DMS 273 treated with DMSO at 0.1 percent for 48 hours (cell line): ENCODE data around the gene ZNF618.

Source experiments
- DNase-seq: peaks from one replicate; lab custom pipeline; 2025; lab: John Stamatoyannopoulos, UW

The ZNF618 gene

DNA sequence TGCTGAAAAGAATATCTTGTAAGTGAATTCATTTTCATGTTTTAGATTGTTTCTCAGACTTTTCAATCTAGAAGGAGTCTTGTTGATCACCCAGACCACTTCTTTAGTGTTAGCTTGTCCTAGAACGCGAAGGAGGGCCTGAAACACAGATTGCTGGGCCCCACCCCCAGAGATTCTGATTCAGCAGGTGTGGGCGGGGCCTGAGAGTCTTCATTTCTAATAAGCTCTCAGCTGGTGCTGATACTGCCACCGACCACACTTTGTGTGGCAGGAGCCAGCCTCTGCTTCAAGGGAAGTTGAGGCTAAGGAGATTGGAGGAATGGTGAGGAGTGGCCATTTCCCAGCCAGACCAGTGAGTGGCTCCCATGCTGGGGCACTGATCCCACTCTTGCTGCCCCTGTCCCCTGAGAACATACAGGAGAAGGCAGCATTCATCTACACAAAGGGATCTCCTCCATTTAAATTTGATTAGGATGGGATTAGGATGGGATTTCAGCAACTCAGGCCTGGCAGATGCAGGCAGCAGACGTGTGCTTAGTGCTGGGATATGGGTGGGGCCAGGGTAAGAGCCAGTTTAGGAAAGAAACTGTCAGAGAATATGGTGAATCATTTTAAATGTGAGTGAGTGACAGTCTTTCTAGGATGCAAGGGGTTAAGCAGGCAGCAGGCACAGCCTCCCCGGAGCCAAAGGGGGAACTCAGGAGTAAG is 35.9 kb downstream of the ZNF618 start:
- peak; percentile 50 for DNase-seq

DNA sequence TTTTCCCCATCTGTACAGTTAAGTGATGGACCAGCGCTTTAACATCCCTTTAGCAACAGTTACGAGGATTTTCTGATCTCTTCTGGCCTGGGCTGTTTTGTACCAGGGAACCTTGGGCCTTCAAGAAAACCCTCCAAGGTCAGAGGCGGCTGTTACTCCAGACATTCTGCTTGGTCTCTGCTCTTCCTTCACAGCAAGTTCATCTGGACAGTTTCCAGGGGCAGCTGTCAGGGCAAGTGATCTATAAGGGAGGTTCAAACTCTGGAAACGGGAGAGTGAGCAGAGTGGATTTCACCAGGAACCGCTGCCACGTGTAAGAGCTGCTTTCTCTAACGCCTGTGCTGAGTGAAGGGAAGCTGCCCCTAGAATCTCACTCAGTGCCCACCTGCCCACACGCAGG is 36.7 kb downstream of the ZNF618 start:
- DNase-seq = peak; percentile 49

DNA sequence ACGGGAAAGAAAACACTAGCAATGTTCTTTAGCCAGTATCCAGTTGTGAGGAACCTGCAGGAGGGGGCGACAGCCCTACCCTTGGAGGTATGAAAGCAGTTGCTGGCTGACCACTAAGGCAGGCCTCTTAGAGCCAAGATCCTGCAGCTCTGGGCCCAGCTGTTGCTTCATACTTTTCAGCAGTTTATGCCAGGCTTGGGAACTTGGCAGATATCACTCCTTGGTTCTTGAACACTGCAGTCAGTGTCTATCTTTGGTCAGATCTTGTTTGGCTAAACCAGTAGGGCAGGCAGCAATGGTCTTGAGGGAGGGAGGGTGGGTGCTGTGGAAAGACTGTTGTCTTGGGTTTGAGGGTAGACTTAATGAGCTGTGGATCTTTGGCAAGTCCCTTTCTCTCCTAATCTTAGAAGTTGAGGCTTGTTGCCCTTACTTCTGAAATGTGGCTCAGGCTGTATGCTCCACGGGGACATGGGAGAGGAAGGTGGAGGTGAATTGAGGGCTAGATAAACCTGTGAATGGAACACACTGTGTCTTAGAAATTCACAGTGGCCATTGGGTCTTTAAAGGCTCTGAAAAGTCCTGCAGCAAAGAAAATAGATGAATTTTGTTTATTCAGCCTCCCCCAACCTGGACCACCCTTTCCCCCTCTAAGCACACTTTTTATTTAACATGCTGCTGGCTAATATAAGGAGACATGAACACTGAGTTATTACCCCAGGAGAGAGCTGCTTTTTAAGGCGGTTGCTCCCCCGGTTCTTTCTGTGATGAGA is 37.5 kb downstream of the ZNF618 start:
- DNase-seq = peak; percentile 36

DNA sequence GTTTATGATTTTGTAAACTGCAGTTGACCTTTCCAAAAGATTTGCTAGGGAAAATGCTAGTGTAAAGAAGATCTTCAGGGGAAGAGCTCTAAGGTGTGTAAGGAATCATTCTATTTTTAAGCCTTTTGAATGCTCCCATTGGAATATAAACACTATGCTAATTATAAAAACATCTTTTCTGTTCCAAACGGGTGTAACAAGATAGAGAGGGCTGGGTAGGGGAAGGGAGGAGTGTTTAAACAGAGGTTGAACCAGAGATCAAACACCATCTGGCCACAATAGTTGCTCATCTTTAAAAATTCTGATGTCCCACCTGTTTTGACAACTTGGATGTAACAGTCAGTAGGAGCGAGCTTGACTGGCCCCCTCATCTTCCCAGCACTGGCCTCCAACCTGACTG is 38.4 kb downstream of the ZNF618 start:
- DNase-seq = no peak

DNA sequence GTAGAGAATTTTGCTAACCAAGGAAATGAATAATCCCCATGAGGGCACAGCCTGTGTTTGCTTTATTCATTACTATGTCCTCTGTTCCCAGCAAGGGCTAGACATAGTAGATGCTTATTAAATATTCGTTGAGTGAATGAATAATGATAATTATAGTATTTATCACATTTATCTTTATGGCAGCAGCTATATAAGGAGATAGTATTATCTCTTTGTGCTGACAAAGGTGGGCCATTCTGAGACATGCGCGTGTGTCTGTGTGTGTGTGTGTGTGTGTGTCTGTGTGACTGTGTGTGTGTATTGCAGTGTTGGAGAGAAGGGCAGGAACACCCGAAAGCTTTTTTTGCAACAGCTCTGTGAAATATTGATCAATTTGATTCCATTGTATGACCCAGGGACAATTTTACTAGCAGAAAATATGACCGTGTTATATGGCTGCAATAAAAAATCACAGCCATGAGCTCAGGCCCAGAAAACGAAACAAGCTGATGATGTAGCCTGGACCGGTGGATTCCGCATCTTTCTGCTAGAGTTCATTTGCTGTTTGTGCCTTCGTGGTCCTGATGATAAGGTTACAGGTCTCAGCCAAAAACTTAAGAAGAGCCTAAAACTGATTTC is 39.8 kb downstream of the ZNF618 start:
- no peak for DNase-seq

DNA sequence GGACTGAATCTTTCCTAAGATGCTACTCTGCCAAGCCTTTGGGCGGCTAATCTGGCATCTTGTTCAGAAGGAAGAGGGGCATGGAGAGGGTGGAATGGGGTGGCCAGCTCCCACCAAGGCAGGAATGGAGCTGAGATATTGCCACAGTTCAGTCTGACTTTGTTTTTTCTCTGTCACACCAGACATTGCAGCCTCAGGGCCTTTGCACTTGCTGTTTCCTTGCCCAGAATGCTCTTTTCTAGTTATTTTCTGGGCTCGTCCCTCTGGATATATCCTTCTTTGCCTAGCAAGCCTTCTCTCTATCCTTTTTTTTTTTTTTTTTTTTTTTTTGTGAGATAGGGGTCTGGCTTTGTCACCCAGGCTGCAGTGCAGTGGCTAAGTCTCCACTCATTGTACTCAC is 40.8 kb downstream of the ZNF618 start:
- DNase-seq = no peak

DNA sequence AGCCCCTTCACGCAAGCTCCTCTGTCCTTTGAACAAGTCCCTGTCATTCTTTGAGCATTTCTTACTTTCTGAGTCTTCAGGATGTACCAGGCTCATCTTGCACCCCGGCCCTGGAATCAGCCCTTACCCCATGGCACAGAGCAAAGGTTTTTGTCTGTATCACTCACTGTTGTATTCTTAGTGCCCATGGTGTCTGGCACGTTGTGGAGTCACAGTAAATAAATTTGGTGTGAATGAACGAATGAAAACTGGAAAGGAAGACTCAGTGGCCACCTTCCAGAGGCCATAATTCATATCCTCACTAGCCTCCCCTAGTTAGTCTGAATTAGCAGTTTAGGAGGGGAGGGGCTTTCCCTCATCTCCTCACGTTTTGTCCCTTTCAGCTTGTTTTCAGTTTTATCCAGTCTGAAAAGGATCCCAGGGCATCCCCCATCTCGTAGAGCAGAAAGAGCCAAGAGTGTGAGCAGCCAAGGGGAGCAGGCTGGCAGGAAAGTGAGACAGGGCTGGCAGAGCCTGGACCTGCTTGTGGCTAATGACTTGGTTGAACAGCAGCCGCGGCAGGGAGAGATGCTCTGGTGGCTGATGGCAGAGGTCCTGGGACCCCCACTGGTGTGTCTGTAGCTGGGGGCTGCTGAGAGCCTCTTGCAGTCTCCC is 42.7 kb downstream of the ZNF618 start:
- DNase-seq = no peak

DNA sequence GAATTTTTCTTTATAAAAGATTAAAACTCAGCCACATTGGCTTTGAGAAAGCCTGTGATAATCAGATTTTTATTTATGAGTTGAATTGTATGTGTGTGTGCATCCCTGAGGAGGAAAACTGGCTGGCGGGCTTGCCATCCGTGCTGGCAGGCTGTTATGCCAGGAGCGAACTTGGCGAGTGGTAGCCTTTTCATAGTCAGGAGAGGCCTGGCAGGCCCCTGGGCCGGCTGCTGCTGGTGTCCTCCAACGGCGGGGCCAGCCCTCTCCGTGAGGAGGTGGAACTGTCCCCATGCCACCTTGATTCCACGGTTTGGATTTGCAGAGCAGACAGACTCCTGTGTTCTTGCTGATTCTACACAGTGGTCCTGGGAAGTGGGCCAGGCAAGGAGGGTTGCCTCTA is 43.3 kb downstream of the ZNF618 start:
- DNase-seq = no peak

DNA sequence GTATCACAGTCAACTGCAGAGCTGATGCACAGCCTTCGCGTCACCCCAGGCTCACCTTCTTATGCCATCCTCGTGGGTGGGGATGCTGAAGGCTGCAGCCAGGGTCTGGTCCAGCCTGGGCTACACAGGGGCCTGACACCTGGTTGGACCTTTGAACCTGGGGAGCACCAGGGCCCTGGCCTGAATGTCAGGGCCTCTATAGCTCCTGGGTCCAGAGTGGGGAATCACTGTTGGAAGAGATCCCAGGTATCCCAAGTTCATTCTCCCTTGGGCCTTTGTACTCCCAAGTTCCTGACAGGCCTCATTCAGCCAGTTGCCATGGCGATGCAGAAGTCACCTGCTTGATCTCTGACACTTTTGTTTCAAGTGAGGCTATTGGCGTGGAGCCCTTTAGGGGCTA is 43.8 kb downstream of the ZNF618 start:
- DNase-seq = no peak

DNA sequence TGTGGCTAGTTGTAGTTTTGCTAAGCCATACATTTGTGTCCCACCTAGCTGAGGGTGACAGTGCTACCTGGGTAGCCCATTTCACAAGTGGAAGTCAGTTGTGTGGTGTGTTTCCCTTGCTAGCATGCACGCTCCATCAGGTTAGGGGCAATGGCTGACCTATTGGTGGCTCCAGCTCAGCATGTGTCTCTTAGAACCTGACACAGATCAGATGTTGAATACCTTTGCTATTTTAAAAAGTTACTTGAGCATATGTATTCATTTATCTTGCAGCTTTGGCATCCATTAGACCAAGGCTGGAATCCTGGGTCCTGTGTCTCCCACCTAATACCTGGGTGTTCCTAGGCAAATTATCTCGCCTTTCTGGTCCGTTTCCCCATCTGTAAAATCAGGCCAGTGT is 44.8 kb downstream of the ZNF618 start:
- DNase-seq = no peak

DNA sequence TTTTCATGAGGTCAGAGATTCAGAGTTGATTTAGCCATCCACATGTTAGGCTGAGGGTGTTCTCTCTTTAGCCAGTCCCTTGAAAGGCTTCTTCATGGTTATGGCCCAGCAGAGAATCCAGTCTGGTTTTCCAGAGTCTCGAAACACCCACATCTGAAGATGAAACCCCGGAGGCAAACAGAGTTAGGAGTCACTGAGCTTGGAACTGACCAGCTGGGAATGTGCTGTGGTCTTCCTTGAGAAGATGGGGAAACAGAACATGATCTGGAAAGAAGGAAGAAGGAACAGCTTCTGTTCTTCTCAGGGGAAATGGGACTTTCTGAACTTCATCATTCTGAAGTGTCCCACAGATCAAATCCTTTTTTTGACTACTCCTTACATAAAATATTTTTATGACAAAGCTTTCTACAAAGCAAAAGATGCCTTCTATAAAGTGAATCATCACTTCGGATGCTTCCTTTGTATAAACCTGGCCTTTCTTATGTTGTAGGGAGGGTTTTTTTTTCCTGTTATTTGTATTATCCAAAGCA is 45.4 kb downstream of the ZNF618 start:
- no peak for DNase-seq

DNA sequence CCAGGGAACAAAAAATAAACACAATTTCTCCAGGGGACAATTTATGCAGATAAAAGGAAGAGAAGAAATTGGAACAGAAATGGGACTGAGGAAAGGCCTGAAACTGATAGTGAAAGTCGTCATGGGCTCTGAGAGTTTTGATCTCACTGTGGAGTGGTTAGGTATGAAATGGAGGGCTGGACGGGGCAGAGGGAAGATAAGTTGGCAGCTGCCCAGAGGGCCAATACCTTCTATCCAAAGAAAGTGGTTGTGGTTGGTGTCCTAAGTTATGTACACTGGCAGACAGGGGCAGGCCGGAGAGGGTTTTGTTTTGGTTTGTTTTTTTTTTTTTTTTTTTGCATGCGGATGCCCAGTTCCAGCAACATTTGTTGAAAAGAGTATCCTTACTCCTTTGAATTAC is 46.1 kb downstream of the ZNF618 start:
- no peak for DNase-seq

DNA sequence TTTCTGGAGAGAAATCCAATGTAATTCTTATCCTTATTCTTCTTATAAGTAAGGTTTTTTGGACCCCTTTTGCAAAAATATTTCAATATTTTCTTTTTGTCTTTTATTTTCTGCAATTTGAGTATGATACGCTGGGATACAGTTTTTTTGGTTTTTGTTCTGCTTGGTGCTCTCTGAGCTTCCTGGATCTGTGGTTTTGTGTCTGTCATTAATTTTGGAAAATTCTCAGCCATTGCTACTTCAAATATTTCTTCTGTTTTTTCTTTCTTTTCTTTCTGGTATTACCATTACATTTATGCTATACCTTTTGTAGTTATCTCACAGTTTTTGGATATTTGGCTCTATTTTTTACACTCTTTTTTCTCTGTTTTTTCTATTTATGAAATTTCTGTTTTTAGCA is 50.1 kb downstream of the ZNF618 start:
- DNase-seq = no peak

DNA sequence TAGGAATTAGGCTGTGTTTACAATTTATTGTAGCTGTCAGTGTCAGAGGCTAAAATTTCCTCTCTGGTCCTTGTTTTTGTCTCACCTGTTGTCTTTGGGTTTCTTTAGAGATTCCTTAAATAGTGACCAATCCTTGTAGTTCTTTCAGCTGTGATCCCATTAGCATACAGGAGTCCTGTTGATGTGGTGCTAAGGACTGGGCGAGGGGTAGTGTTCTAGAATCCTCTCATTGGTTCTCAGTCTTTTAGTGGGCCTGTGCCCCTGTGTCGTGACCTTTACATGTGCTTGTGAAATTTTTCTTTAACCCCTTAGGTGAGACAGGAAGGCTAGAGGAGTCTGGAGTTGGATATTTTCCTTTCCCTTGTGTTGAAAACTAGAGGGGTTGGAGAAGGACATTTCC is 51.2 kb downstream of the ZNF618 start:
- no peak for DNase-seq

DNA sequence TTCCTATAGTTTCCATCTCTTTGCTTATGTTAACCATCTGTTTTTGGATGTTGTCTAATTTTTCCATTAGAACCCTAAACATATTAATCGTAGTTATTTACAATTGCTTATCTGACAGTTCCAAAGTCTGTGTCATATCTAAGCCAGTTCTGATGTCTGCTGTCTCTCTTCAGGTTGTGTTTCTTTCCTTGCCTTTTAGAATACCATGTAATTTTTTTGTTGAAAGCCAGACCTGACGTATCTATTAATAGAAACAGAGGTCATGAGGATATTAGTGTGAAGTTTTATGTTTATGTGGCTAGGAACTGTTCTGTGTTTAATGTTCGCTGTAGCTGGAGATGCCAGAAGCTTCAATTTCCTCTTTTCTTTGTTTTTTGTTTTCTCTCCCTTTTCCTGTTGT is 52.2 kb downstream of the ZNF618 start:
- no peak for DNase-seq

DNA sequence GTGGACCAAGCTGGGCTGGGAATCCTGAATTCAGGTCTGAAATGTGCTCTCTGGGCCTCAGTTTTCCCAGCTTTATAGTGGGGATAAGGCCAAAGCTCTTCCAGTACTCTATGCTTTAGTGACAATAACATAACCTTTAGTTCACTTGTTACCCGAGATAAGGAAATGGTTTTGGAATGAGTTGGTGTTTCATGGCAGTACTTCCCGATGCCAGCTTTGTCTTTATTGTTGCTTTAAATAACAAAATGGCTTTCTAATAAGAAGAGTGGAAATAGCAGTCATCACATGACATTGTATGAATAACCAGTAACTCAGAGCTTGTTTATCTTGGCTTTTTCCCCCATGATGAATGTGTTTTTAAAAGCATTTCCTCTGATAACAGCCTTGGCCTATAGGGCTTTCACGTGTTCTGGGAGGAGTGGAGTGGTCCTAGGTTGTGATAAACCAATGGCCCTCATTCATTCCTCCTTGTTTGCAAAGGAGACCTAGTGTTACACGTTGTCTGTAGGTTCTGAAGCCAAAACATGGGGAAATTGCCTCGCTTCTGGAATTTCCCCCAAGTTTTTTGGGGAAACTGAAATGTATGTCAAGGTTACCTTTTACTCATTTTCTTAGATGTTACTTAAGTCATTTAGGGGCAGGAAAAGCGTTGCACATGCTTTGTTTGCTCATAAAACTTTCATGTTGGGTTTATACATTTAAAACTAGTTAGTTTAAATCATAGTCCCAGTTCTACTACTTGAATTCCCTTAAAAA is 53.7 kb downstream of the ZNF618 start:
- DNase-seq = no peak

DNA sequence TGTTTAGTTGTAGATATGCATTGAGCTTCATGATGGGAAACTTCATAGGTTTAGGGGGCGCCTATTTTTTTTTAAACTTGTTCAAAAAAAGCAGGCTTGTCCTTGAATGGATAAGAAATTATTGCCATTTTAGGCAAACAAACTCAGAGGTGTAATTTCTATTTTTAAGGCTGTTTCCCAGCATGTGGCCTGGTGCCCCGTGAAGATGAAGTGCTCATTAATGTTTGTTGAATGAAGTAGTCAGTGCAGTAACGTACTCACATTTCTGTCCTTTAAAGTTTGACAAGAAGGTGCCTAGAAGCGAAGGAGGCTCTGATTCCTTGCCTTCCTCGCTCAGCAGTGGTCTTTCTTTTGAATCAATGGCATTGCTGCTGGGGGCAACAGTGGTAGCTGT is 54.3 kb downstream of the ZNF618 start:
- no peak for DNase-seq

DNA sequence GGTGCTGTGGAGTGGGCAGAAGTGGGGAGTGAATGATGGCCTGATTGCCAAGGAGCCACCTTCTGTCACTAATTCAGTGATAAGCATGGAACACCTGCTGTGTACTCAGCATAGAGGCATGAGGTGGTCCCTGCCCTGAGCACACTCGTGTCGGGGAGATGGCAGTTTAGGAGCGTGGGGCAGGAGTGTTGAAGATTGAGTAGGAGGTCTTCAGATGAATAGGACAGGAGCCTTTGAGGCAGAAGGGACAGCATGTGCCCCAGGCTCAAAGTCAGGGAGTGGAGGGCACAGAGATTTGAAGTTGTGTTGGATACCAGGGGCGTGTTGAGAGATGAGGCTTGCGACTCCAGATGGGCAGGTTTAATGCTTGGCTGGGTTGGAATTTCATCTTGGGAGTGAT is 55.0 kb downstream of the ZNF618 start:
- peak; percentile 75 for DNase-seq

DNA sequence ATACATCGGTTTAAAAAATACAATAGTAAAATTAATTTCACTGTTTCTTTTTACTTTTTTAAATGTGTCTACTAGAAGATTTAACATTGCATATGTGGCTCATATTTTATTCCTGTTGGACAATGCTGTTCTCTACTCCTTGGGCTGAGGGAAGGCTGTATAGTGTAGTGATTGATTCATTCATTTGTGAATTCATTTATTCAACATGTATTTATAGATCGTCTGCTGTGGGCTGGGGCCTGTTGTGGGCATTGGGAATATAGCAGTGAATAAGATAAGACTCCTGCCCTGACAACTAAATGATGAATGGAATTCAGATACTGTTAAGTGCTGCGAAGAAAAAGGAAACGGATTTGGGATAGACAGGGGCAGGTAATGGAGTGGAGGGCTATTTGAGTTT is 55.7 kb downstream of the ZNF618 start:
- DNase-seq = no peak

DNA sequence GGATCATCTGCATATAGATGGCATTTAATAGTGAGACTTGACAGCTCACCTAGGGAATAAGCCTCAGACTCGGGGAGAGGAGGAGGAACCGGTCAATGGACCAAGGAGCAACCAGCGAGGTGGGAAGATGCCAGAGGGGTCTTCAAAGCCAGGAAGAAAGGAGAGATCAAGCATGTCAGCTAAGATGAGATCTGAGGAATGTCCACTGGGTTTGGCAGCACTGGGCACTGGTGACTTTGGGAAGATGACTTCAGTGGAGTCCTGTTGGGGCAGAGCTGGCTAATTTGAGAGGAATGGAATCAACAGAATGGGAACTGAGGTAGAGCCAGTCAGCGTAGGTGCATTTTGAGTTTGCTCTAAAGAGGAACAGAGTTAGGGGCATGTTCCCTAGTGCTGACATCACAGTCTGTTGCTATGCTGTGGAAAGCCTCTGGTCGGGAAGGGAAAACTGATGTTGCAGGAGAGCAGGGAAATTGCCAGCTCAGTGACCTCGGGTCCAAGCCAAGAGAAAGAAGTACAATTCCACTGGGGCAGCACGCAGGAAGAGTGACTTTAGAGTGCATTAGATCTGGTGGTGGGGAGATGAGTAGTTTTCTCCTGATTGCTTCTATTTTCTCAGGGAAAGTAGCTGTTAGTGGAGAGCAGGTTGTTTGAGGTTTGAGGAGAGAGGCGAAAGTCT is 56.9 kb downstream of the ZNF618 start:
- no peak for DNase-seq

DNA sequence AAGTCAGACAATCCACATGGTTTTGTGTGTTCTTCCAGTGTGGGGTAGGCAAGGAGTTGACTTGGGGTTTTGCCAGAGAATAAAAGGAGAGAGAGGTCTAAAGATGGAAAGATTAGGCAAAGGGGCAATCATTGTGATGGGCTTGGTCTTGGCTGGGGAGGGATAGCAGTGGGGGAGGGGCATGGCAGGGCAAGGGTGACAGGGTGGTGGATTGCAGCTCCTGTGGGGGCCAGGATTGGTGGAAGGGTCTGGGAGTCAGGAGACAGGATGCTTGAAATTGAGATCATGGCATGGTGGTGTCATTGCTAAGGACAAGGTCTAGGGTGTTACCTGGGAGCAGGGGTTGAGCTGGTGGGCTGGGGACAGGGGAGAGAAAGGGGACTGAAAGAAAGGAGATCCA is 57.6 kb downstream of the ZNF618 start:
- no peak for DNase-seq
